Posterior vena cava (tissue), 2 donors: ENCODE results near the gene ZNF99. TPM values are rescaled to one million over a fixed set of nuclear protein-coding genes. Genes with fewer than 3 reads are reported as not detected.
"Not testable (repeated sequence)": the region's sequence is repeated elsewhere in the genome, so short reads cannot be mapped to it uniquely, and the experiment has no call there.

Experiments used
- DNase-seq: peaks from one replicate; pipeline ENCODE4 v3.0.0-alpha.2; 2020; ENCODE audit warnings: low spot score
- intact Hi-C, 2 donors: fragments of 100-400 bp; cut with DNase I; formaldehyde crosslinking; loops; one replicate each; pipeline versions ENCODE4 v1.14.1 to v1.14.2; 2022 to 2023
- long read RNA-seq, 2 donors: library from polyadenylated mRNA; unstranded; transcript quantifications; one replicate each; pipeline ENCODE4 v2.0.0, GENCODE V29; 2020 to 2021
- total RNA-seq, 2 donors: library from RNA; stranded (reverse); fragmentation: NEBNext Ultra II Directional; extraction: Animal tissue kit (Norgen Biotek cat#: 25700); gene quantifications; one replicate each; pipeline ENCODE4 v1.2.1, GENCODE V29; 2021
- donor health status: DM: yes; HTN: yes; CAD: no.
- donor health status: DM: yes; HTN: yes; CAD: no.

The ZNF99 gene
- under 1 TPM; 0.19 to 0.32 TPM for total RNA-seq
- long read RNA-seq, donor 1: 0 reads
- long read RNA-seq, donor 2: 0 reads

- intact Hi-C loops: no loop called here
- peak; percentile 87 for DNase-seq
Measured at GRCh38 chr19:22783651-22784410, at the start of gene ZNF99. Gene ZNF99 (minus strand): TSS chr19:22784151. CDS start chr19:22784016, 135 bp downstream.

- no peak for DNase-seq
- intact Hi-C loops: no loop called here
Measured at GRCh38 chr19:22832031-22832762, 48.2 kb upstream of the ZNF99 start, which contains the start of gene ZNF723. Gene ZNF723 (plus strand): TSS chr19:22832291. CDS start chr19:22832380, 89 bp downstream.

- intact Hi-C loops: no loop called here
- no peak for DNase-seq
Measured at GRCh38 chr19:22831211-22831610, 47.3 kb upstream of the ZNF99 start.

- intact Hi-C loops: no loop called here
- no peak for DNase-seq
Measured at GRCh38 chr19:22814124-22814523, 30.2 kb upstream of the ZNF99 start.

GRCh38 chr19:22807061-22807835, 23.3 kb upstream of the ZNF99 start:
- intact Hi-C loops: no loop called here
- DNase-seq: no peak

GRCh38 chr19:22806418-22806817, 22.5 kb upstream of the ZNF99 start:
- no peak for DNase-seq
- intact Hi-C loops: no loop called here

GRCh38 chr19:22797040-22797439, 13.1 kb upstream of the ZNF99 start:
- DNase-seq: no peak
- intact Hi-C loops: no loop called here

- DNase-seq, intact Hi-C loops: not testable (repeated sequence)
Measured at GRCh38 chr19:22792863-22793262, 8.9 kb upstream of the ZNF99 start.

GRCh38 chr19:22735911-22736645, 47.9 kb downstream of the ZNF99 start:
- DNase-seq: no peak
- intact Hi-C loops: no loop called here

GRCh38 chr19:22733691-22734090, 50.3 kb downstream of the ZNF99 start:
- intact Hi-C loops: no loop called here
- no peak for DNase-seq

- DNase-seq, intact Hi-C loops: not testable (repeated sequence)
Measured at GRCh38 chr19:22728214-22728613, 55.7 kb downstream of the ZNF99 start.

- DNase-seq, intact Hi-C loops: not testable (repeated sequence)
Measured at GRCh38 chr19:22721533-22721932, 62.4 kb downstream of the ZNF99 start.

- no peak for DNase-seq
- intact Hi-C loops: no loop called here
Measured at GRCh38 chr19:22708983-22709382, 75.0 kb downstream of the ZNF99 start.

- DNase-seq, intact Hi-C loops: not testable (repeated sequence)
Measured at GRCh38 chr19:22703096-22703495, 80.9 kb downstream of the ZNF99 start.

- intact Hi-C loops, DNase-seq: not testable (repeated sequence)
Measured at GRCh38 chr19:22702661-22703060, 81.3 kb downstream of the ZNF99 start.
